Loucy (cell line): ENCODE data around the gene PDE2A.

Source experiments
- EZH2phosphoT487 ChIP-seq: fragments of 200-600 bp; IDR thresholded peaks from 2 replicates; pipeline ENCODE4 v1.6.1; 2018; ENCODE audit warnings: antibody characterized with exemption, mild to moderate bottlenecking, moderate library complexity, borderline replicate concordance
- TF ChIP-seq, protein P1 (sequence below): fragments of 200-600 bp; sonication (generic); conservative IDR thresholded peaks from 2 replicates; pipeline ENCODE4 v1.5.1; 2014; ENCODE audit warnings: mild to moderate bottlenecking, antibody characterized with exemption, low read length

DNA sequence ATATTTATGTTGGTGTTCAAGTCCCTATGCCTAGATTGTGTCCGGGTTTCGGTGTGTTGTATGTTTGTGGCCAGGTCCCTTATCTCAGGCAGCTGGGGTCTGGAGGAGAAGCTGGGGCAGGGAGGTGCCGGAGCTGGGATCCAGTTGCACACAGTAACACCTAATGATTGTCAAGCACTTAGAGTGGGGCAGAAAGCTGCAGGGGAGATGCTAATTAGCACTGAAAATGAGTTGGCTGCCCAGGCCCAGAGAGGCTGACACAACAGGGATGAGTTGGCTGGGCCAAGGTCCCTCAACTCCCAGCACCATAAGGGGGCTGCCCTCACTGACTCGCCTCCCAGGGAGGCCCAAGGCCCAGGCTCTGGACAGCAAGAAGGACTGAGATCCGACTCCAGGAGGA is 12.2 kb downstream of the PDE2A start:
- TF ChIP-seq, protein P1, sequence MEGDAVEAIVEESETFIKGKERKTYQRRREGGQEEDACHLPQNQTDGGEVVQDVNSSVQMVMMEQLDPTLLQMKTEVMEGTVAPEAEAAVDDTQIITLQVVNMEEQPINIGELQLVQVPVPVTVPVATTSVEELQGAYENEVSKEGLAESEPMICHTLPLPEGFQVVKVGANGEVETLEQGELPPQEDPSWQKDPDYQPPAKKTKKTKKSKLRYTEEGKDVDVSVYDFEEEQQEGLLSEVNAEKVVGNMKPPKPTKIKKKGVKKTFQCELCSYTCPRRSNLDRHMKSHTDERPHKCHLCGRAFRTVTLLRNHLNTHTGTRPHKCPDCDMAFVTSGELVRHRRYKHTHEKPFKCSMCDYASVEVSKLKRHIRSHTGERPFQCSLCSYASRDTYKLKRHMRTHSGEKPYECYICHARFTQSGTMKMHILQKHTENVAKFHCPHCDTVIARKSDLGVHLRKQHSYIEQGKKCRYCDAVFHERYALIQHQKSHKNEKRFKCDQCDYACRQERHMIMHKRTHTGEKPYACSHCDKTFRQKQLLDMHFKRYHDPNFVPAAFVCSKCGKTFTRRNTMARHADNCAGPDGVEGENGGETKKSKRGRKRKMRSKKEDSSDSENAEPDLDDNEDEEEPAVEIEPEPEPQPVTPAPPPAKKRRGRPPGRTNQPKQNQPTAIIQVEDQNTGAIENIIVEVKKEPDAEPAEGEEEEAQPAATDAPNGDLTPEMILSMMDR, result no peak
- TF ChIP-seq EZH2phosphoT487, result no peak
